GM23338 (cell line): ENCODE data around the gene SLC13A3. TPM values are rescaled to one million over a fixed set of nuclear protein-coding genes. Genes with fewer than 3 reads are reported as not detected.

Source experiments
- ATAC-seq: fragments of 200-7000 bp; cut with Tn5 transposase; 3 replicates; pipeline ENCODE4 v1.9.1; 2020
- DNase-seq: peaks from one replicate; pipeline ENCODE4 v3.0.0-alpha.2; 2015; ENCODE audit warnings: low spot score
- H2AFZ ChIP-seq: fragments of 200-600 bp; sonication (generic); 2 replicates; pipeline ENCODE4 v1.8.0; 2016; ENCODE audit warnings: antibody characterized with exemption, mild to moderate bottlenecking, moderate library complexity
- H3F3A ChIP-seq: fragments of 200-600 bp; sonication (generic); replicated peaks from 2 replicates; pipeline ENCODE4 v1.8.0; 2017; ENCODE audit warnings: antibody characterized with exemption, mixed run types, low read depth
- H3K27ac ChIP-seq: fragments of 200-600 bp; sonication (generic); 2 replicates; pipeline ENCODE4 v1.6.1; 2016; ENCODE audit warnings: low read depth
- H3K27me3 ChIP-seq: fragments of 200-600 bp; sonication (generic); 2 replicates; pipeline ENCODE4 v1.8.0; 2016; ENCODE audit warnings: mild to moderate bottlenecking, mixed run types, moderate library complexity; ENCODE audit not compliant: insufficient read depth
- H3K36me3 ChIP-seq: fragments of 200-600 bp; sonication (generic); 2 replicates; pipeline ENCODE4 v1.8.0; 2016; ENCODE audit warnings: mild to moderate bottlenecking; ENCODE audit not compliant: insufficient read depth
- H3K4me1 ChIP-seq: fragments of 200-600 bp; sonication (generic); 2 replicates; pipeline ENCODE4 v1.8.0; 2016; ENCODE audit warnings: mild to moderate bottlenecking, moderate library complexity; ENCODE audit not compliant: insufficient read depth
- H3K4me2 ChIP-seq: fragments of 200-600 bp; sonication (generic); 2 replicates; pipeline ENCODE4 v1.7.1; 2017; ENCODE audit warnings: mixed run types
- H3K4me3 ChIP-seq: fragments of 200-600 bp; sonication (generic); 2 replicates; pipeline ENCODE4 v1.6.1; 2016; ENCODE audit warnings: mixed run types
- H3K79me2 ChIP-seq: fragments of 200-600 bp; sonication (generic); replicated peaks from 2 replicates; pipeline ENCODE4 v1.8.0; 2017; ENCODE audit warnings: mild to moderate bottlenecking; ENCODE audit not compliant: insufficient read depth
- H3K9me2 ChIP-seq: fragments of 200-600 bp; sonication (generic); 2 replicates; pipeline ENCODE4 v1.8.0; 2017; ENCODE audit not compliant: insufficient read depth
- H4K20me1 ChIP-seq: fragments of 200-600 bp; sonication (generic); replicated peaks from 2 replicates; pipeline ENCODE4 v1.8.0; 2017; ENCODE audit warnings: mild to moderate bottlenecking; ENCODE audit not compliant: insufficient read depth
- H3K27ac Mint-ChIP-seq: 2 replicates; pipeline ENCODE4 v1.8.0; 2020; ENCODE audit warnings: inconsistent platforms, mild to moderate bottlenecking, moderate library complexity, mixed read lengths
- H3K27me3 Mint-ChIP-seq: 3 replicates; pipeline ENCODE4 v1.8.0; 2022; ENCODE audit warnings: low read depth, mild to moderate bottlenecking, moderate library complexity, mixed read lengths, inconsistent platforms; ENCODE audit not compliant: insufficient read depth, poor library complexity
- H3K36me3 Mint-ChIP-seq: 3 replicates; pipeline ENCODE4 v1.8.0; 2021; ENCODE audit warnings: low read depth, mild to moderate bottlenecking, inconsistent platforms, moderate library complexity, mixed read lengths
- H3K4me1 Mint-ChIP-seq: 3 replicates; pipeline ENCODE4 v1.8.0; 2020; ENCODE audit warnings: mild to moderate bottlenecking, inconsistent platforms, mixed read lengths
- H3K4me3 Mint-ChIP-seq: 3 replicates; pipeline ENCODE4 v1.8.0; 2021; ENCODE audit warnings: moderate library complexity, mild to moderate bottlenecking, inconsistent platforms, mixed read lengths
- H3K9me3 Mint-ChIP-seq: 3 replicates; pipeline ENCODE4 v1.8.0; 2020; ENCODE audit warnings: moderate library complexity, mild to moderate bottlenecking, inconsistent platforms, mixed read lengths
- CREB1 ChIP-seq: fragments of 250-450 bp; sonication (Bioruptor Pico); IDR thresholded peaks from 2 replicates; pipeline ENCODE4 v1.5.0; 2020; ENCODE audit warnings: low read depth, mild to moderate bottlenecking, moderate library complexity
- CTCF ChIP-seq, 2 experiments: fragments of 200-600 bp in 1 of 2; sonication (generic) in 1 of 2; conservative IDR thresholded peaks; 2 replicates each; pipeline versions ENCODE4 v1.5.1 to v1.6.1; 2016 to 2017; ENCODE audit warnings: antibody characterized with exemption in 2 of 2, low read depth in 2 of 2, mild to moderate bottlenecking in 2 of 2, moderate library complexity in 1 of 2
- EZH2 ChIP-seq: fragments of 200-600 bp; sonication (generic); IDR thresholded peaks from one replicate; pipeline ENCODE4 v1.8.0; 2017; ENCODE audit warnings: antibody characterized with exemption, mild to moderate bottlenecking, low read depth; ENCODE audit not compliant: unreplicated experiment
- EZH2phosphoT487 ChIP-seq: fragments of 200-600 bp; sonication (generic); IDR thresholded peaks from one replicate; pipeline ENCODE4 v1.8.1; 2018; ENCODE audit warnings: antibody characterized with exemption; ENCODE audit not compliant: unreplicated experiment
- JUNB ChIP-seq: IDR thresholded peaks from one replicate; pipeline ENCODE4 v1.6.1; 2016; ENCODE audit warnings: antibody characterized with exemption; ENCODE audit not compliant: unreplicated experiment
- NANOG ChIP-seq: IDR thresholded peaks from 2 replicates; pipeline ENCODE4 v1.6.1; 2016; ENCODE audit warnings: antibody characterized with exemption, borderline replicate concordance
- REST ChIP-seq: IDR thresholded peaks from one replicate; pipeline ENCODE4 v1.6.1; 2018; ENCODE audit warnings: antibody characterized with exemption; ENCODE audit not compliant: unreplicated experiment
- ZNF462 ChIP-seq: fragments of 250-450 bp; sonication (Bioruptor Pico); IDR thresholded peaks from 2 replicates; pipeline ENCODE4 v1.5.0; 2020; ENCODE audit warnings: mild to moderate bottlenecking, moderate library complexity
- polyA plus RNA-seq: library from polyadenylated mRNA; unstranded; fragments of >200 nt; fragmentation: Nextera tagmentation; extraction: Ambion mirVana; gene quantifications from 2 replicates; pipeline ENCODE4 v1.2.1, GENCODE V29; 2016
- total RNA-seq: library from RNA; depleted of rRNA; stranded (reverse); fragments of >200 nt; shearing (Covaris generic); gene quantifications from 2 replicates; pipeline ENCODE4 v1.2.3, GENCODE V29; 2014

SLC13A3 gene
- total and polyA plus RNA-seq, 2 experiments from 2014 or later: 8.6 to 9.1 TPM

- peaks cover 11% of the 10 kb centered on the region for H3K9me3 Mint-ChIP-seq
- no peaks in the 10 kb centered on the region for H3K27me3 ChIP-seq
- DNase-seq: no peak
These were observed 21.0 kb downstream of the SLC13A3 start for GRCh38 chr20:46630306-46630705.

GRCh38 chr20:46629341-46629740, 21.9 kb downstream of the SLC13A3 start:
- no peak for DNase-seq
- H3K79me2 ChIP-seq: no peaks in the 10 kb centered on the region
- no peak overlapping the region for H3K27ac Mint-ChIP-seq
- ATAC-seq: no peak
- H3K4me3 Mint-ChIP-seq: no peak overlapping the region
- H3K9me3 Mint-ChIP-seq: peaks cover 17% of the 10 kb centered on the region
- H3K27me3 ChIP-seq: no peaks in the 10 kb centered on the region
- no peaks in the 10 kb centered on the region; the same call in 1 of the 2 replicates for H3K36me3 ChIP-seq
- H3K27me3 Mint-ChIP-seq: peaks cover 4% of the 10 kb centered on the region
- no peak overlapping the region for H3K27ac ChIP-seq
- no peak overlapping the region for H2AFZ ChIP-seq
- H3F3A ChIP-seq: no peaks in the 10 kb centered on the region
- no peak overlapping the region for H3K4me3 ChIP-seq
- H3K4me2 ChIP-seq: no peak overlapping the region
- H3K36me3 Mint-ChIP-seq: peaks cover 17% of the 10 kb centered on the region
- H3K4me1 Mint-ChIP-seq: peaks cover 10% of the 10 kb centered on the region
- H3K4me1 ChIP-seq: peaks cover 6% of the 10 kb centered on the region; the same call in 1 of the 2 replicates
- no peaks in the 10 kb centered on the region for H3K9me2 ChIP-seq
- no peaks in the 10 kb centered on the region for H4K20me1 ChIP-seq
- TF ChIP-seq CTCF (conservative IDR thresholded peaks at IDR 0.05; ENCODE audit: low read depth in 2 of 2) (no peak), ZNF462 (no peak), NANOG (no peak)

More at GRCh38 chr20:46630306-46630705, 21.0 kb downstream of the SLC13A3 start:
- Mint-ChIP-seq H3K4me3 (no peak overlapping the region), H3K27me3 (peaks cover 4% of the 10 kb centered on the region), H3K36me3 (peaks cover 14% of the 10 kb centered on the region), H3K4me1 (peaks cover 10% of the 10 kb centered on the region), H3K27ac (no peak overlapping the region)
- Histone ChIP-seq H3K27ac (no peak overlapping the region), H3K36me3 (no peaks in the 10 kb centered on the region), H4K20me1 (no peaks in the 10 kb centered on the region), H3K9me2 (no peaks in the 10 kb centered on the region), H2AFZ (no peak overlapping the region), H3K79me2 (no peaks in the 10 kb centered on the region), H3K4me2 (no peak overlapping the region), H3F3A (no peaks in the 10 kb centered on the region), H3K4me3 (no peak overlapping the region), H3K4me1 (peaks cover 6% of the 10 kb centered on the region; the same call in 1 of the 2 replicates)
- TF ChIP-seq EZH2 (no peak), REST (no peak), CREB1 (CRISPR knock-in tag) (no peak), EZH2phosphoT487 (no peak), JUNB (no peak)
- ATAC-seq: no peak
